ENCODE data around the gene NEBL.
"Not testable (repeated sequence)": the region's sequence is repeated elsewhere in the genome, so short reads cannot be mapped to it uniquely, and the experiment has no call there.

The NEBL gene

GRCh38 chr10:20897146-20897825, at the start of gene NEBL:
Gene NEBL, minus strand, starts transcription at chr10:20897311. Its CDS starts 106 bp downstream, at chr10:20897205.
- DNase-seq: no peak

- no peak for DNase-seq
Measured at GRCh38 chr10:20945546-20946332, 48.6 kb upstream of the NEBL start.

- no peak for DNase-seq
Measured at GRCh38 chr10:20944789-20945502, 47.8 kb upstream of the NEBL start.

- not testable (repeated sequence) for DNase-seq
Measured at GRCh38 chr10:20939414-20939813, 42.3 kb upstream of the NEBL start.

DNA sequence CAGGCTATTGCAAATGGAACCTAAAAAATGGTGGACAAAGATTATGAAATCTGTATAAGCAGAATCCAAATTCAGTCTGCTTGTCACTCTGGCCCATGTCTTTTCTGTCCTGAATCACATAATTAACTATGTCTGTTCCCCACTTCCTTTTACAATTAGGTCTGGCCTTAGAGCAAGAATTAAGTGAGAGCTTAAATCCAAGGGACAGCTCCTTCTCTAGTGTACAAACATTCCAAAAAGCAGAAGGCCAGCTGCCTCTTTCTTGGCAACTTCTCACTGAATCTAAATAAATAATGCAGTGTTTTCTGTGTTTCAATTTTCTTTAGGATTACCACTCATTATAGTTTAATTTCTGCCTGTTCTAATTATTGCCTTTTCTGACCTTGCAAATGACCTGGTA, 39.3 kb upstream of the NEBL start:
- DNase-seq: no peak

DNA sequence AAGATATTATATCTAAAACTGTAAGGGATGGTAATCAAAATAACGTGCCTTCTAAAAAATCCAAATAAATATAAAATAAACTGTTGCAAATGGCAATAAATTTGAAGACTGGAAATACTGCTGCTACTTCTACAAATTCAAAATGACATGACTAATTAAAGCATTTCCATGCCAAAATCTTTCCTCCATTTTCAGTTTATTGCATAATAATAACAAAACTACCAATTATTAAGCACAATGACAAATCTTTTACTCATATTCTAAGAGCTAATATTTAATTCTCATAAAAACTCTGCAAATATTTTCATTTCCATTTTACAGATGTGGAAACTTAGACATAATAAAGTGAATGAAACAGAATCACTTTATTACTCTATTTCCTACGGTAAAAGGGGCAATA, 38.8 kb upstream of the NEBL start:
- no peak for DNase-seq

DNA sequence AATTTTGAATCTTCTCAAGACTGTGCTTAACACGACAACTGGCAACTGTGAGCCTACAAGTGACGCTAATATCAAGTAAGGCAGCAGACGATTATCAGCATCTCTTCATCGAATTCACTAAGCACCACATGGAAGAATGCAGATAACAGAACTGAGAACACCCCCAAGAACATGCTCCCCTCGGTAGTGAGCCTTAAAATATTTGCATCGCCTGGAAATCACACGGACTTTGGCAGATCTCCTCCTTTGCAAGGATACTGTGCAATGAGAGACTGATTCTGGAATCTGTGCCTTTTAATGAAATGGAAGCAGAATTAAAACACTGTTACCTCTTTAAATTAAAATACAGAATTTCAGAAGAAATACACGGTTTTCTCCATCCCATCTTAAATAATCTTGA, 38.2 kb upstream of the NEBL start:
- DNase-seq: no peak

- no peak for DNase-seq
Measured at GRCh38 chr10:20933705-20934104, 36.6 kb upstream of the NEBL start.

- DNase-seq: no peak
Measured at GRCh38 chr10:20932606-20933126, 35.6 kb upstream of the NEBL start.

- DNase-seq: no peak
Measured at GRCh38 chr10:20931156-20931795, 34.2 kb upstream of the NEBL start.

DNA sequence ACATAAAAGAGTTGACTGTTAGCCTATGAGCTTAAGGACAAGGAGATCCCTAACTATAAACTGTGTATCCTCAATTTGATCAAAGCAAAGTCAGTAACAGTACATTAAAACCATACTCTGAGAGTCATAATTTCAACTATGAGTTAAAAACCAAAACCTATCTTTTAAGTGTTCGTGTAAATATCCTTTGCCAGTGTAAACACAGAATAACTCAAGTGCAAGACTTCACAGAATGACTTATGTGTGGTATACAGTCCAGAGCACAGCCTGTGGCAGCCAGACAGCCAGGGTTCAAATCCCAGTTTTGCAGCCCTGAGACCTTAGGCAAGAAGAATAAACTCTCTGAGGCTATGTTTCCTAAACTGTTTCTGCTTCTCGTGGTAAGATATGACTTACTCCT, 30.3 kb upstream of the NEBL start:
- no peak for DNase-seq

DNA sequence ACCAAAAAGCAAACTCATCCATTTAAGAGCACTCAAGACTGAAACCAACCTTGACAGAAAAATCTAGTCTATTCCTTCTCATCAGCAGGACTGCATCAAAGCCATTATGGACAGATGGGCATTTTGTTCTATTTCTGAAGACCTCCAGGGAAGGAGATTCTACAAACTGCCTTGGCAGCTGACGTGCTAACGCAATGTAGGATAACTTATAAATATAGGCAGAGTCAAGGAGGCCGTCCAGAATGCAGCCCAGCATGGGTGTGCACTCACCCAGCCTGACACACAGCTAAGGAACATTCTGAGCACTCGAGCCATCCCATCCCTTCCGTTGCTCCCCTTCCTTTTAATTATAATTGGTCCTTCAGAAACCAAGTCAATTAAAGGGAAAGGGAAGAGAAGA, 25.3 kb upstream of the NEBL start:
- DNase-seq: no peak

- no peak for DNase-seq
Measured at GRCh38 chr10:20922033-20922432, 24.9 kb upstream of the NEBL start.

GRCh38 chr10:20920061-20920460, 22.9 kb upstream of the NEBL start:
- no peak for DNase-seq

GRCh38 chr10:20919481-20919880, 22.4 kb upstream of the NEBL start:
- no peak for DNase-seq

DNA sequence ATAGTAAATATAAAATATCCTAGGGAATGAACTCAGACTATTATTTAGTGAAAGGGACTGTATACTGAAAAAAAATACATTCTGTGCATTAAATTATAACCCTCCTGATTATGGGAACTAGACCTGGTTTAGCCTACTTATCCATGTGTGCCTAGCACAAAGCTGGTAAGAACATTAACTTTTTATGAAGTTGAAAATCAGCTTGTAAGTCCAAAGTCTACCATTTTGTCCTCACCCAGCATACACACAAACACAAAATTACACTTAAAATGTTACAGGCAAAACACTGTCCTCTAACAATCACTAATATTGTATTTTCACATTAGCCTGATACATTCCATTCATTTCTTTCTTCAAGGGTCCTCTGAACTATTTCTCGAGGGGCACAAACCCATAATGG, 19.9 kb upstream of the NEBL start:
- DNase-seq: no peak

GRCh38 chr10:20912969-20913368, 15.9 kb upstream of the NEBL start:
- DNase-seq: no peak

- DNase-seq: no peak
Measured at GRCh38 chr10:20911626-20912025, 14.5 kb upstream of the NEBL start.

- no peak for DNase-seq
Measured at GRCh38 chr10:20909801-20910200, 12.7 kb upstream of the NEBL start.

GRCh38 chr10:20908391-20908790, 11.3 kb upstream of the NEBL start:
- DNase-seq: no peak

GRCh38 chr10:20903635-20904390, 6.7 kb upstream of the NEBL start:
- no peak for DNase-seq

DNA sequence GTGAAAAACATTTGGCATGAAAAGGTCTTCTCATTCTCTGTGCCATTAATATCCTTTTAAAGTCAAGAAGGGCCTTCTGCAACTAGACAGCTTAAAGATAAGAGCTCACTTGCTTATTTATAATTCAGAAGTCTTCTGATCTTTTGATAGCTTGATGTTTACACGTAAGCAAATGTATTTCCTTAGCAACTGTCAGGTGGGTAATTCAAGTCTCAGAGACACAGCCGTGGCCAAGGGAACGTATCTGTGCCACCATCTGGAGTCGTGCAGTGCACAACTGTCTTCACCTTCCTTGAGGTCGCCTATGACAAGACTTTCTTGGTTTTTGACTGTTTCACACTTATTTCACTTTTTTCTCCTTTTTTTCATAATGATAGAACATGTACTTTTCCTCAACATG, 4.0 kb upstream of the NEBL start:
- DNase-seq: no peak

All from MV-4-11 (cell line).